ENCODE measurements around the gene PODXL2. TPM values are rescaled to one million over a fixed set of nuclear protein-coding genes. Genes with fewer than 3 reads are reported as not detected.

Gene PODXL2
- total RNA-seq, 1 experiment from 2014 or later = 5.7 TPM

DNA sequence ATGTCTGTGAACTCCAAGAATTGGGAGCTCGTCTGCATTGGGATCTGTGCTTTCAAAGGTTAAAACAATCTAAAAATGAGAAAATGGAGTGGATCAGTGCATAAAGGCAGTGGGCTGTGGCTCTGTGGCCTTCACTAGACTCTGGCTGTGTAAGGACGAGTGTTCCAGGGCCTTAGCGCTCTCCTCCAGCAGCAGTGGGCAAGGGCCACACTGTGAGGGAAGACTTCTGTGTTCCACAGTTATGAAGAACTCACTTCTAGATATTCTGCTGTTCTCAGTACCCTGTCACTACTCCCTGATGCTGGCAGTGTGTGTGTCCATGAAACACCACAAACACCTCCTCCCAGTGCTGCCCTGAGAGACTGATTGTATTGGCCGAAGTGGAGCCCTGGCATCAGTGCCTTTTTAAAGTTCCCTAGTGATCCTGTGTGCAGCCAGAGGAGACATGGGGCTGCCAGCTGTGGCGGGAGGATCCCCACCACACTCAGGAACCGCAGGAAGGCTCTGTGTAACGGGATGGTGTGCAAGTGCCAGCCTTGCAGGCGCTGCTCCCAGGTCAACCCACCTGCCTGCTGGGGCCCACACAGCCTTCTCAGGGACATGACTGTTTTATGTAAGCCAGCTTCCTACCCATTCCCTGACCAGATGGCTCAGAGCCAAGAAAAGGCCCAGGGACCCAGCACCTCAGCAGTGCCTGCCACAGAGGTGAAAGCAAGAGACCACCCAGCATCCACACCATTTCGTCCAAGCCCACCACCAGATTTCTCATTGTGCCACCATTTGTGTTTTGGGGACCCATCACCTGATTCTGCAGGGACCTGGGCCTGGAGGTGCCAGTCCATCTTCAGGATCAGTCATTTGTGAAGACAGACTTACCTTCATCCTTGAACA is 84.1 kb downstream of the PODXL2 start:
- ChIA-PET CTCF (no interaction called here), POLR2A (no interaction called here), RAD21 (ENCODE audit: low non-redundant PET in 1 of 2, low total read pairs in 2 of 2, uncharacterized antibody in 2 of 2, unreplicated experiment in 2 of 2) (no interaction called here)
- Histone ChIP-seq H3K27ac (ENCODE audit: low read depth, low read length) (no peak overlapping the region), H3K9me3 (ENCODE audit: control insufficient read depth in 1 of 2, insufficient read depth in 1 of 2, low read depth in 1 of 2, low read length in 2 of 2) (no peaks in the 10 kb centered on the region), H3K27me3 (ENCODE audit: insufficient read depth, low read length) (no peaks in the 10 kb centered on the region), H3K4me2 (ENCODE audit: low read length) (no peak overlapping the region), H3K36me3 (ENCODE audit: control insufficient read depth in 1 of 2, insufficient read depth in 2 of 2, low read length in 2 of 2) (no peaks in the 10 kb centered on the region), H4K20me1 (ENCODE audit: insufficient read depth) (no peaks in the 10 kb centered on the region), H2AFZ (ENCODE audit: low read depth, low read length, poor library complexity, severe bottlenecking) (no peak overlapping the region), H3K9me2 (ENCODE audit: insufficient read depth) (no peaks in the 10 kb centered on the region), H3K4me1 (ENCODE audit: control insufficient read depth in 1 of 2, insufficient read depth in 2 of 2, low read length in 2 of 2) (peaks cover 0 to 8% of the 10 kb centered on the region in 2 experiments; a peak in 1 of 4 replicates), H3K79me2 (ENCODE audit: insufficient read depth, low read length) (no peaks in the 10 kb centered on the region), H3K4me3 (replicated peaks in 1 of 2; ENCODE audit: low read depth in 1 of 2, low read length in 2 of 2) (no peak overlapping the region), H3K9ac (ENCODE audit: low read length) (no peak overlapping the region)
- no TSS peak for BruUV-seq (replicated peaks)
- DNase-seq (ENCODE audit: low read depth, low spot score) = no peak
- intact Hi-C loops (cut with micrococcal nuclease) = no loop called here
- TF ChIP-seq CEBPB (IDR thresholded peaks at IDR 0.05; ENCODE audit: low read depth) (no peak), MAX (IDR thresholded peaks at IDR 0.05) (no peak), ZNF274 (IDR thresholded peaks at IDR 0.05; ENCODE audit: low read depth, low read length) (no peak), CTCF (IDR thresholded peaks at IDR 0.05 in 2 of 3, conservative IDR thresholded peaks at IDR 0.05 in 1 of 3; ENCODE audit: borderline replicate concordance in 1 of 3, insufficient read depth in 1 of 3, low read depth in 2 of 3, low read length in 2 of 3) (no peak), JUND (IDR thresholded peaks at IDR 0.05) (no peak), TCF7L2 (IDR thresholded peaks at IDR 0.05; ENCODE audit: borderline replicate concordance, extremely low read depth, insufficient read depth, insufficient read length) (no peak), EZH2 (IDR thresholded peaks at IDR 0.05) (no peak), ELF1 (IDR thresholded peaks at IDR 0.05; ENCODE audit: borderline replicate concordance, low read depth) (no peak), EGR1 (IDR thresholded peaks at IDR 0.05; ENCODE audit: low read depth) (no peak), RAD21 (IDR thresholded peaks at IDR 0.05; ENCODE audit: low read depth) (no peak), FOSL1 (IDR thresholded peaks at IDR 0.05; ENCODE audit: low read depth) (no peak), SP1 (IDR thresholded peaks at IDR 0.05; ENCODE audit: low read depth) (no peak), POLR2AphosphoS5 (IDR thresholded peaks at IDR 0.05; ENCODE audit: low read depth, low read length) (no peak), SRF (IDR thresholded peaks at IDR 0.05; ENCODE audit: low read depth) (no peak), EZH2phosphoT487 (IDR thresholded peaks at IDR 0.05; ENCODE audit: borderline replicate concordance) (no peak)
- TF ChIP-seq, protein P1, sequence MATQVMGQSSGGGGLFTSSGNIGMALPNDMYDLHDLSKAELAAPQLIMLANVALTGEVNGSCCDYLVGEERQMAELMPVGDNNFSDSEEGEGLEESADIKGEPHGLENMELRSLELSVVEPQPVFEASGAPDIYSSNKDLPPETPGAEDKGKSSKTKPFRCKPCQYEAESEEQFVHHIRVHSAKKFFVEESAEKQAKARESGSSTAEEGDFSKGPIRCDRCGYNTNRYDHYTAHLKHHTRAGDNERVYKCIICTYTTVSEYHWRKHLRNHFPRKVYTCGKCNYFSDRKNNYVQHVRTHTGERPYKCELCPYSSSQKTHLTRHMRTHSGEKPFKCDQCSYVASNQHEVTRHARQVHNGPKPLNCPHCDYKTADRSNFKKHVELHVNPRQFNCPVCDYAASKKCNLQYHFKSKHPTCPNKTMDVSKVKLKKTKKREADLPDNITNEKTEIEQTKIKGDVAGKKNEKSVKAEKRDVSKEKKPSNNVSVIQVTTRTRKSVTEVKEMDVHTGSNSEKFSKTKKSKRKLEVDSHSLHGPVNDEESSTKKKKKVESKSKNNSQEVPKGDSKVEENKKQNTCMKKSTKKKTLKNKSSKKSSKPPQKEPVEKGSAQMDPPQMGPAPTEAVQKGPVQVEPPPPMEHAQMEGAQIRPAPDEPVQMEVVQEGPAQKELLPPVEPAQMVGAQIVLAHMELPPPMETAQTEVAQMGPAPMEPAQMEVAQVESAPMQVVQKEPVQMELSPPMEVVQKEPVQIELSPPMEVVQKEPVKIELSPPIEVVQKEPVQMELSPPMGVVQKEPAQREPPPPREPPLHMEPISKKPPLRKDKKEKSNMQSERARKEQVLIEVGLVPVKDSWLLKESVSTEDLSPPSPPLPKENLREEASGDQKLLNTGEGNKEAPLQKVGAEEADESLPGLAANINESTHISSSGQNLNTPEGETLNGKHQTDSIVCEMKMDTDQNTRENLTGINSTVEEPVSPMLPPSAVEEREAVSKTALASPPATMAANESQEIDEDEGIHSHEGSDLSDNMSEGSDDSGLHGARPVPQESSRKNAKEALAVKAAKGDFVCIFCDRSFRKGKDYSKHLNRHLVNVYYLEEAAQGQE (IDR thresholded peaks at IDR 0.05; ENCODE audit: low read depth) = no peak
- TF ChIP-seq, protein P2, sequence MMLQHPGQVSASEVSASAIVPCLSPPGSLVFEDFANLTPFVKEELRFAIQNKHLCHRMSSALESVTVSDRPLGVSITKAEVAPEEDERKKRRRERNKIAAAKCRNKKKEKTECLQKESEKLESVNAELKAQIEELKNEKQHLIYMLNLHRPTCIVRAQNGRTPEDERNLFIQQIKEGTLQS (IDR thresholded peaks at IDR 0.05) = no peak
- no peak for ATAC-seq
